Measurements from ENCODE around the gene ZNF2.

The ZNF2 gene

GRCh38 chr2:95165371-95166064 lies at the start of gene ZNF2:
Gene ZNF2, plus strand, starts transcription at chr2:95165809. Its CDS starts 10,418 bp downstream, at chr2:95176227.
- DNase-seq, result peak; percentile 99

- DNase-seq, result no peak
These were observed 44.6 kb upstream of the ZNF2 start for GRCh38 chr2:95121093-95121406.

- peak; percentile 96 for DNase-seq
These were observed 44.0 kb upstream of the ZNF2 start, which contains the start of gene MRPS5 for GRCh38 chr2:95121407-95122196. Gene MRPS5, minus strand, starts transcription at chr2:95121808. Its CDS starts 17 bp downstream, at chr2:95121791.

GRCh38 chr2:95122197-95122551 lies 43.4 kb upstream of the ZNF2 start:
- no peak for DNase-seq

- DNase-seq, result no peak
These were observed 26.9 kb upstream of the ZNF2 start for GRCh38 chr2:95138702-95139101.

GRCh38 chr2:95143838-95144237 lies 21.8 kb upstream of the ZNF2 start:
- DNase-seq, result no peak

GRCh38 chr2:95149397-95149984 lies 16.1 kb upstream of the ZNF2 start:
- no peak for DNase-seq

- no peak for DNase-seq
These were observed 7.2 kb upstream of the ZNF2 start for GRCh38 chr2:95158441-95158840.

GRCh38 chr2:95158891-95159619 lies 6.6 kb upstream of the ZNF2 start:
- peak; percentile 83 for DNase-seq

- peak; percentile 77 for DNase-seq
These were observed 5.7 kb upstream of the ZNF2 start, which contains the start of gene ZNF514 for GRCh38 chr2:95159690-95160449. Gene ZNF514, minus strand, starts transcription at chr2:95159848. Its CDS starts 6,595 bp downstream, at chr2:95153253.

- no peak for DNase-seq
These were observed 609 bp upstream of the ZNF2 start for GRCh38 chr2:95165030-95165370.

GRCh38 chr2:95166065-95166763 lies 605 bp downstream of the ZNF2 start:
- no peak for DNase-seq

- no peak for DNase-seq
These were observed 6.3 kb downstream of the ZNF2 start for GRCh38 chr2:95171902-95172301.

- DNase-seq, result no peak
These were observed 8.5 kb downstream of the ZNF2 start for GRCh38 chr2:95174031-95174542.

GRCh38 chr2:95179451-95179850 lies 13.8 kb downstream of the ZNF2 start:
- no peak for DNase-seq

GRCh38 chr2:95181774-95182173 lies 16.2 kb downstream of the ZNF2 start:
- no peak for DNase-seq

- no peak for DNase-seq
These were observed 19.6 kb downstream of the ZNF2 start for GRCh38 chr2:95185197-95185596.

GRCh38 chr2:95185973-95186372 lies 20.4 kb downstream of the ZNF2 start:
- DNase-seq, result no peak

- DNase-seq, result peak; percentile 64
These were observed 27.3 kb downstream of the ZNF2 start for GRCh38 chr2:95192956-95193355.

GRCh38 chr2:95203911-95204310 lies 38.3 kb downstream of the ZNF2 start:
- DNase-seq, result no peak

GRCh38 chr2:95204396-95204795 lies 38.8 kb downstream of the ZNF2 start:
- no peak for DNase-seq

- peak; percentile 11 for DNase-seq
These were observed 40.5 kb downstream of the ZNF2 start for GRCh38 chr2:95206096-95206495.

Data from retina (tissue), 1 donor.